Pancreas (tissue), 10 donors: ENCODE measurements around the gene SLC6A16. TPM values are rescaled to one million over a fixed set of nuclear protein-coding genes. Genes with fewer than 3 reads are reported as not detected.
A peak's percentile ranks its signal among the peaks of the same experiment; 100 is the strongest.

ENCODE experiments used
- ATAC-seq, 4 donors: fragments of 200-7000 bp; cut with Tn5 transposase; one replicate each; pipeline versions ENCODE4 v1.8.0 to v1.9.1; 2020; ENCODE audit warnings: mild to moderate bottlenecking in 4 of 4, moderate library complexity in 4 of 4
- DNase-seq, 6 donors: peaks; one replicate each; pipeline ENCODE4 v3.0.0-alpha.2; 2020
- FAIRE-seq: peaks from 2 replicates; lab custom pipeline; 2012; peaks lifted over from hg19 to GRCh38; lab: Jason Lieb, UNC
- H3K27ac ChIP-seq, 4 donors: fragments of 200-600 bp; sonication (generic); 1 replicate in 3 of 4; 2 replicates in 1 of 4; pipeline versions ENCODE4 v1.5.0 to v1.8.0; 2020
- H3K27me3 ChIP-seq, 4 donors: fragments of 200-600 bp; one replicate each; pipeline ENCODE4 v1.8.0; 2021
- H3K36me3 ChIP-seq, 3 donors: fragments of 200-600 bp; sonication (generic) in 1 of 3; one replicate each; pipeline versions ENCODE4 v1.5.0 to v1.8.0; 2020 to 2021
- H3K4me1 ChIP-seq, 3 donors: fragments of 200-600 bp; one replicate each; pipeline ENCODE4 v1.8.0; 2021
- H3K4me3 ChIP-seq, 4 donors: fragments of 200-600 bp; sonication (generic) in 2 of 4; one replicate each; pipeline versions ENCODE4 v1.5.0 to v1.8.0; 2020 to 2021
- H3K9me3 ChIP-seq, 4 donors: fragments of 200-600 bp; one replicate each; pipeline ENCODE4 v1.8.0; 2021
- WGBS, 2 donors: extraction: QIAGEN DNeasy Blood & Tissue Kit; methylation state at CpG; one replicate each; pipeline ENCODE4 v1.1.7; 2013; 5-methylcytosine and 5-hydroxymethylcytosine counted together
- intact Hi-C, 3 donors: fragments of 100-400 bp; cut with DNase I; formaldehyde crosslinking; loops; one replicate each; pipeline versions ENCODE4 v1.11.1 to v1.14.2; 2022
- polyA plus RNA-seq, 2 donors: library from polyadenylated mRNA; stranded (reverse); fragments of 200-250 nt; gene quantifications; one replicate each; pipeline ENCODE4 v1.2.3, GENCODE V29; 2013
- total RNA-seq, 6 donors: library from RNA; stranded (reverse); fragmentation: NEBNext Ultra II Directional in 4 of 6; extraction: Animal tissue kit (Norgen Biotek cat#: 25700) in 4 of 6; gene quantifications; one replicate each; pipeline versions ENCODE4 v1.2.1 to v1.2.4, GENCODE V29; 2021 to 2023
- TF ChIP-seq, protein P1 (sequence below), 4 donors: fragments of 200-600 bp; sonication (generic) in 3 of 4; IDR thresholded peaks; one replicate each; pipeline versions ENCODE4 v1.5.0 to v1.8.0; 2021; ENCODE audit warnings: antibody characterized with exemption in 4 of 4
- donor health status: healthy with polysubstance abuse.
- donor health status: DM: no; HTN: no; CAD: no; lungs with moderate emphysema.
- donor health status: DM: no; HTN: no; CAD: no.
- donor health status: control.
- donor health status: control.
- donor health status: Bipolar disorder and iron deficiency.
- donor health status: DM: yes; HTN: yes; CAD: no.
- donor health status: DM: no; HTN: no; CAD: no.
- donor health status: DM: no; HTN: no; CAD: no.
- donor health status: DM: yes; HTN: yes; CAD: no.

SLC6A16 gene
- total and polyA plus RNA-seq, 8 donors: 1.5 to 5.9 (median 3.2) TPM

DNA sequence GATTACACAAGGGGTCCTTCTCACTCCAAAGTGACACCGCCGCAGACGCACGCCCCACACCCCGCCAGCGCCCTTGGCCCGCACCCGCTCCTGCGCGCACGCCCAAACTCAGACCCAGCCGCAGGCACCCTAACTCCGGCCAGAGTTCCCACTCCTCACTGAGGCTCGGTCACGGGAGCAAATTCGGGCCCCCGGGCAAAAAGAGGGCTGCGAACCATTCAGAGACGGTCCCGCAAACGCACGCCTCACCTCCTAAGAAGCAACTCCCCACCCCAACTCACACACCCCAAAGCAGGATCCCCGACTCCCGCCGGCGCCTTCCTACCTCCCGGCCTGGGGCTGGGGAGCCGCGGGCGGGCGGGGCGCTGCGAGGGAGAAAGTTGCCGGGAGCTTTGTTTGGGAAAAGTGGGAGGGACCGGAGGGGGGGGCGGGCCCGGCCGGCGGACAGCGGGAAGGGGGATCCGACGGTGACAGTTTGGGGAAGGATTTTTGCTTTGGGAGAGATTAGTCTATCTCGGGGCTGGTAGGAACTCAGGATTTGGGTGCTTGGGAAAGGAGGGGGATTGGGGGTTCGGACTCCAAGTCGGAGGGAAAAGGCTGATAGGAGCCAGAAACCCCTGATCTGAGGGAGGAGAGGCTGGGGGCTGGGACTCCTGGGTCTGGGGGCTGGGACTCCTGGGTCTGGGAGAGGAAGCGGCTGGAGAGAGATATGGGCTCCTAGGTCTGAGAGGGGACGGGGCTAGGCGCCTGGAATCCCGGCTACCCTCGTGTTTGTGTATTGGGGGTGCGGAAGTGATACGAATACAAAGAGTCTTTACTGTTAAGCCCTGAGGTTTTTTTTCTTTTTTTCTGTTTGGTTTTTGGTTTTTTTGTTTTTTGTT lies 37.3 kb upstream of the SLC6A16 start, which contains the start of gene TEAD2:
Gene TEAD2, minus strand, starts transcription at position 369 of the 881 bp plus-strand sequence. CDS start 2,341 bp downstream, outside the sequence.
- Histone ChIP-seq H3K36me3 (no peaks in the 10 kb centered on the region), H3K27me3 (no peaks in the 10 kb centered on the region), H3K4me3 (peak within 1 kb of the TSS; percentile 38 to 77 (median 57)), H3K27ac (peak within 1 kb of the TSS; percentile 44 to 90 (median 78)), H3K4me1 (peaks cover 0 to 4% (median 0%) of the 10 kb centered on the region in 3 donors), H3K9me3 (no peaks in the 10 kb centered on the region)
- peak; percentile 55 to 71 (median 62) for ATAC-seq
- intact Hi-C loops: no loop called here
- TF ChIP-seq, protein P1, sequence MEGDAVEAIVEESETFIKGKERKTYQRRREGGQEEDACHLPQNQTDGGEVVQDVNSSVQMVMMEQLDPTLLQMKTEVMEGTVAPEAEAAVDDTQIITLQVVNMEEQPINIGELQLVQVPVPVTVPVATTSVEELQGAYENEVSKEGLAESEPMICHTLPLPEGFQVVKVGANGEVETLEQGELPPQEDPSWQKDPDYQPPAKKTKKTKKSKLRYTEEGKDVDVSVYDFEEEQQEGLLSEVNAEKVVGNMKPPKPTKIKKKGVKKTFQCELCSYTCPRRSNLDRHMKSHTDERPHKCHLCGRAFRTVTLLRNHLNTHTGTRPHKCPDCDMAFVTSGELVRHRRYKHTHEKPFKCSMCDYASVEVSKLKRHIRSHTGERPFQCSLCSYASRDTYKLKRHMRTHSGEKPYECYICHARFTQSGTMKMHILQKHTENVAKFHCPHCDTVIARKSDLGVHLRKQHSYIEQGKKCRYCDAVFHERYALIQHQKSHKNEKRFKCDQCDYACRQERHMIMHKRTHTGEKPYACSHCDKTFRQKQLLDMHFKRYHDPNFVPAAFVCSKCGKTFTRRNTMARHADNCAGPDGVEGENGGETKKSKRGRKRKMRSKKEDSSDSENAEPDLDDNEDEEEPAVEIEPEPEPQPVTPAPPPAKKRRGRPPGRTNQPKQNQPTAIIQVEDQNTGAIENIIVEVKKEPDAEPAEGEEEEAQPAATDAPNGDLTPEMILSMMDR (IDR thresholded peaks at IDR 0.05): no peak
- FAIRE-seq: no peak
- peak; percentile 64 to 87 (median 81) for DNase-seq
- 0% methylated on average over 52 of the region's 52 CpGs for WGBS, 2 donors

DNA sequence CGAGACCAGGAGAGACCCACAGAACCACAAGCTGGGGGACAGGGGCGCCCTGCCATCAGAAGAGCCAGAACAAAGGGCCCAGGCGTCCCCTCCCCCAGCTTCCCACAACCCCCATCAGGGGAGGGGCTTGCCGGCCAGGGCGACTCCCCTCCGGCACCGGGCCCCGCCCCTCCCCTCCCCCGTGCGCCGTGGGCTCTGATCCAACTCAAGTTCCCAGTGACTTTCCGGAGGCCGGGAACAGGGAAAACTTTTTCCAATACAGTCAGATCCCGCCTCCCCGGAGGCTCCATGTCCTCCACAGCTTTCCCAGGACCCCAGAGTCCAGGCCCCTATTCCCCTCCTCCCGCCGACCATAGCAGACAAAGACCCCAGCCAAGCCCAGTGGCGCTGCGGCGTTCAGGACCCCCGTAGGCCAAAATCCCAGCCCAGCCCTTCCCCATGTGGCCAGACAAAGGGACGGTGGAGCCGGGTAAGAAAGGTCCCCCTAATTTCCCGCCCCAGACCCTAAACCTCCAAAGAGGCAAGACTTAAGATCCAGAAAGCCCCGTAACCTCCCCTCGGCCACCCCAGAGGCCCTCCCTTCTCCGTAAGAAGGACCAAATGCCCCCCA lies 36.6 kb upstream of the SLC6A16 start:
- H3K4me1 ChIP-seq: peaks cover 0 to 4% (median 0%) of the 10 kb centered on the region in 3 donors
- 4% methylated on average over 19 to 27 of the region's 27 CpGs for WGBS, 2 donors
- ATAC-seq: peak; percentile 48 to 69 (median 64)
- H3K27ac ChIP-seq: peak overlapping the region; percentile 44 to 90 (median 78)
- peak overlapping the region; percentile 38 to 77 (median 57) for H3K4me3 ChIP-seq
- no peaks in the 10 kb centered on the region for H3K9me3 ChIP-seq
- TF ChIP-seq, protein P1 (IDR thresholded peaks at IDR 0.05): no peak
- DNase-seq: peak; percentile 79 to 91 (median 86)
- intact Hi-C loops: no loop called here
- FAIRE-seq: no peak
- H3K27me3 ChIP-seq: no peaks in the 10 kb centered on the region
- no peaks in the 10 kb centered on the region for H3K36me3 ChIP-seq

DNA sequence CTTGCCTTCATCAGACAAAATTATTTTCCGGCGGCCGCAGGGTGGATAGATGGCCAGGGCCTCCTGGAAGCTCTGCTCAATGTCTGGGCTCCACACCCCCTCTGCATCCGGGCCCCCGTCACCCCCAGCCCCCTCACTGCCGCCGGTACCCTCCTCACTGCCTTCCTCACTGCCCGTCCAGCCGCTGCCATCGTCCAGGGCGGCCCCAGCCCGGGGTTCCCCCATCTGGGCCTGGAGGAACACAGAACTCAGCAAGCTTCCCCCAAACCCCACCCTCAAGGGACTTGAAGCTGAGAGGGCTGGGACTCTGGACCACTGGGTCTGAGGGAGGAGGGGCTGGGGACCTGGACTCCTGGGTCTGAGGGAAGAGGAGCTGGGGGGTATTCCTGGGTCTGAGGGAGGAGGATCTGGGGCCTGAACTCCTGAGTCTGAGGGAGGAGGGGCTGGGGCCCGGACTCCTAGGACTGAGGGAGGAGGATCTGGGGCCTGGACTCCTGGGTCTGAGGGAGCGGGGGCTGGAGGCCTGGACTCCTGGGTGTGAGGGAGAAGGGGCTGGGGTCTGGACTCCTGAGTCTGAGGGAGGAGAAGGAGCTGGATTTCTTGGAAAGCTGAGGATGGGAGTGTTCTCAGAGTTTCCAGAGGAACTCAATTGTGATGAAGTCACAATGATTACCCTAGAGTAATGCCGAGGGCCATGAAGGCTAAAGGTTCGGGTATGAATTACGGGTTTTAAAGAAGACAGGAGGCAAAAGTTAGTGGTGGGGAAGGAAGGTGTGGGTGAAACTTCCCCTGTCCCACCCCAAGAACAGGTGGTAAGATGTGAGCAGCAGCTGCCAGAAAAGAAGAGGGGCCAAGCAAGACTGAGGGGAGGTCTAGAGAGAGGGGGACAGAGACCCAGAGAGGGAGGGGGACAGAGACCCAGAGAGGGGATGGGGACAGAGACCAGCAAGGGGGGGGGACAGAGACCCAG lies 35.1 kb upstream of the SLC6A16 start:
- peaks cover 0 to 4% (median 0%) of the 10 kb centered on the region in 3 donors for H3K4me1 ChIP-seq
- ATAC-seq (no peak), FAIRE-seq (no peak), DNase-seq (peak in 1 of 6 donors; percentile 53)
- H3K9me3 ChIP-seq: no peaks in the 10 kb centered on the region
- no peak overlapping the region for H3K27ac ChIP-seq
- 83 to 91% methylated on average over 17 of the region's 17 CpGs for WGBS, 2 donors
- H3K36me3 ChIP-seq: peaks cover 0 to under 1% (median 0%) of the 10 kb centered on the region in 3 donors
- intact Hi-C loops: no loop called here
- H3K4me3 ChIP-seq: no peak overlapping the region
- TF ChIP-seq, protein P1 (IDR thresholded peaks at IDR 0.05): no peak
- H3K27me3 ChIP-seq: no peaks in the 10 kb centered on the region

DNA sequence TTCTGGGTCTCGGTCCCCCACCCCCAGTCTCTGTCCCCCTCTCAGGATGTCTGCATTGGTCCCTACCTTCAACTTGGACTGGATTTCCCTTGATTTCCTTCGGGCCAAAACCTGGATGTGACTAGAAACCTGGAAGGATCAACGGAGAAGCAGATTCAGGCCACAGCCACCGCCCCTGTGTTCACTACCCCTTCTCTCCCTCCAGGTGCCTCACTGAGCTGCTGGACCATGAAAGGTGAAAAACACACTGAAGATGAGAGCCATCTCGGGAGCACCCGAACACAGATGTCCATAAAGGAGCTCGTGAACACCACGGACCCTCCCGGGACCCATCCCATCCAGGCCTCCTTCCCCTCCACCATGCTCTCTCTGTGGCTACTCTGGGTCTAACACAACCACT lies 32.2 kb upstream of the SLC6A16 start:
- ATAC-seq (no peak), DNase-seq (peak in 1 of 6 donors; percentile 21)
- no peak overlapping the region for H3K27ac ChIP-seq

More for the DNA sequence above, 32.2 kb upstream of the SLC6A16 start:
- TF ChIP-seq, protein P1 (IDR thresholded peaks at IDR 0.05): no peak
- no peaks in the 10 kb centered on the region for H3K27me3 ChIP-seq
- H3K36me3 ChIP-seq: peaks cover 0 to 12% (median 0%) of the 10 kb centered on the region in 3 donors
- FAIRE-seq: no peak
- WGBS, 2 donors: 84 to 88% methylated on average over 9 of the region's 9 CpGs
- H3K4me1 ChIP-seq: no peaks in the 10 kb centered on the region
- H3K4me3 ChIP-seq: no peak overlapping the region
- intact Hi-C loops: no loop called here
- H3K9me3 ChIP-seq: no peaks in the 10 kb centered on the region
